ENCODE results near the gene EIF6.

EIF6 gene

DNA sequence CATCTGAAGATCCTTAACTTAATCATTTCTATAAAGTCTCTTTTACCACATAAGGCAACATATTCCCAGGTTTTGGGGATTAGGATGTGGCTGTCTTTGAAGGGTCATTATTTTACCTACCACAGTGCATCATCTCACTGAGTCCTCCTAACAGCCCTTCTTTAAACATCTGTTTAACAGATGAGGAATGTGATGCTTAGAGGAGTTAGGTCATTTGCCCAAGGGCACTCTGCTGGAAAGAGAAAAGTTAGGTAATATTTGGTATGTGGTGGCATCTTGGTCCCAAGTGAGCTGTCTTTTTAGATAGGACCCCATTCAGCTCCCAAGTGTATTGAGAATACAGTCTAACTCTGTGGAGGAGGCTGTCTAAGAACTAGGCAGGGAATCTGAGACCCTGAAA is 47.1 kb downstream of the EIF6 start (continued):
- TF ChIP-seq, protein P1, sequence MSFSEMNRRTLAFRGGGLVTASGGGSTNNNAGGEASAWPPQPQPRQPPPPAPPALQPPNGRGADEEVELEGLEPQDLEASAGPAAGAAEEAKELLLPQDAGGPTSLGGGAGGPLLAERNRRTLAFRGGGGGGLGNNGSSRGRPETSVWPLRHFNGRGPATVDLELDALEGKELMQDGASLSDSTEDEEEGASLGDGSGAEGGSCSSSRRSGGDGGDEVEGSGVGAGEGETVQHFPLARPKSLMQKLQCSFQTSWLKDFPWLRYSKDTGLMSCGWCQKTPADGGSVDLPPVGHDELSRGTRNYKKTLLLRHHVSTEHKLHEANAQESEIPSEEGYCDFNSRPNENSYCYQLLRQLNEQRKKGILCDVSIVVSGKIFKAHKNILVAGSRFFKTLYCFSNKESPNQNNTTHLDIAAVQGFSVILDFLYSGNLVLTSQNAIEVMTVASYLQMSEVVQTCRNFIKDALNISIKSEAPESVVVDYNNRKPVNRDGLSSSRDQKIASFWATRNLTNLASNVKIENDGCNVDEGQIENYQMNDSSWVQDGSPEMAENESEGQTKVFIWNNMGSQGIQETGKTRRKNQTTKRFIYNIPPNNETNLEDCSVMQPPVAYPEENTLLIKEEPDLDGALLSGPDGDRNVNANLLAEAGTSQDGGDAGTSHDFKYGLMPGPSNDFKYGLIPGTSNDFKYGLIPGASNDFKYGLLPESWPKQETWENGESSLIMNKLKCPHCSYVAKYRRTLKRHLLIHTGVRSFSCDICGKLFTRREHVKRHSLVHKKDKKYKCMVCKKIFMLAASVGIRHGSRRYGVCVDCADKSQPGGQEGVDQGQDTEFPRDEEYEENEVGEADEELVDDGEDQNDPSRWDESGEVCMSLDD (tag by site-specific recombination; IDR thresholded peaks at IDR 0.05) = no peak
- no peak for TF ChIP-seq PRDM1 (tag by site-specific recombination; IDR thresholded peaks at IDR 0.05)
- TF ChIP-seq ZNF629 (tag by site-specific recombination; IDR thresholded peaks at IDR 0.05) = no peak
- no peak for TF ChIP-seq ZNF341 (tag by site-specific recombination; IDR thresholded peaks at IDR 0.05; ENCODE audit: low read depth)
- TF ChIP-seq, protein P2, sequence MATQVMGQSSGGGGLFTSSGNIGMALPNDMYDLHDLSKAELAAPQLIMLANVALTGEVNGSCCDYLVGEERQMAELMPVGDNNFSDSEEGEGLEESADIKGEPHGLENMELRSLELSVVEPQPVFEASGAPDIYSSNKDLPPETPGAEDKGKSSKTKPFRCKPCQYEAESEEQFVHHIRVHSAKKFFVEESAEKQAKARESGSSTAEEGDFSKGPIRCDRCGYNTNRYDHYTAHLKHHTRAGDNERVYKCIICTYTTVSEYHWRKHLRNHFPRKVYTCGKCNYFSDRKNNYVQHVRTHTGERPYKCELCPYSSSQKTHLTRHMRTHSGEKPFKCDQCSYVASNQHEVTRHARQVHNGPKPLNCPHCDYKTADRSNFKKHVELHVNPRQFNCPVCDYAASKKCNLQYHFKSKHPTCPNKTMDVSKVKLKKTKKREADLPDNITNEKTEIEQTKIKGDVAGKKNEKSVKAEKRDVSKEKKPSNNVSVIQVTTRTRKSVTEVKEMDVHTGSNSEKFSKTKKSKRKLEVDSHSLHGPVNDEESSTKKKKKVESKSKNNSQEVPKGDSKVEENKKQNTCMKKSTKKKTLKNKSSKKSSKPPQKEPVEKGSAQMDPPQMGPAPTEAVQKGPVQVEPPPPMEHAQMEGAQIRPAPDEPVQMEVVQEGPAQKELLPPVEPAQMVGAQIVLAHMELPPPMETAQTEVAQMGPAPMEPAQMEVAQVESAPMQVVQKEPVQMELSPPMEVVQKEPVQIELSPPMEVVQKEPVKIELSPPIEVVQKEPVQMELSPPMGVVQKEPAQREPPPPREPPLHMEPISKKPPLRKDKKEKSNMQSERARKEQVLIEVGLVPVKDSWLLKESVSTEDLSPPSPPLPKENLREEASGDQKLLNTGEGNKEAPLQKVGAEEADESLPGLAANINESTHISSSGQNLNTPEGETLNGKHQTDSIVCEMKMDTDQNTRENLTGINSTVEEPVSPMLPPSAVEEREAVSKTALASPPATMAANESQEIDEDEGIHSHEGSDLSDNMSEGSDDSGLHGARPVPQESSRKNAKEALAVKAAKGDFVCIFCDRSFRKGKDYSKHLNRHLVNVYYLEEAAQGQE (tag by site-specific recombination; IDR thresholded peaks at IDR 0.05) = no peak
- TF ChIP-seq SCRT2 (tag by site-specific recombination; IDR thresholded peaks at IDR 0.05) = no peak

DNA sequence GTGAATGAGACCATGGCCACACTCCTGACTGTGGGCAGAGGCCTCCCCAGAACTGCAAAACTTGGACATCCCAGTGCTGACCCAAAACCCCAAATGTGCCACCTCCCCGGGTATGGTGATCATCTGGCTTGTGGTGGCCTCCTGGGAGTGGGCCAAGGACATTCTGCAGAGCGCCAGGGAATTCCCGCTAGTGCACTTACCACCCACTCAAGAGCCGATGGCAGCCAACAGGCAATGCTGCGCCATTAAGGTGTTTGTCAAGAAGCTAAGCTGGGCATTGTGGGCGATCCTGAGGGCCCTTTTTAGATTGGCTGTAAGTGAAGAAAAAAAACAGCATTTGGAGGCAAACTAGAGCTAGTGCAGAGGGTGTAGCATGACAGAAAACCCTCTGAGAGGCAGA is 48.7 kb downstream of the EIF6 start:
- ChIA-PET CTCF (no interaction called here), POLR2A (no interaction called here)
- no peak overlapping the region for H3K27ac ChIP-seq (ENCODE audit: extremely low read depth, low read depth, low read length)

More for the DNA sequence above, 48.7 kb downstream of the EIF6 start:
- Histone ChIP-seq H3K9me3 (ENCODE audit: control insufficient read depth, insufficient read depth, low read depth, low read length) (no peaks in the 10 kb centered on the region), H3K4me1 (ENCODE audit: control insufficient read depth, insufficient read depth, low read length) (no peaks in the 10 kb centered on the region), H3K36me3 (ENCODE audit: control insufficient read depth in 2 of 2, insufficient read depth in 1 of 2, low read length in 2 of 2) (no peaks in the 10 kb centered on the region), H3K4me3 (ENCODE audit: low read depth, low read length) (no peak overlapping the region)
- TF ChIP-seq ZNF157 (tag by site-specific recombination; IDR thresholded peaks at IDR 0.05) = no peak
- TF ChIP-seq, protein P3, sequence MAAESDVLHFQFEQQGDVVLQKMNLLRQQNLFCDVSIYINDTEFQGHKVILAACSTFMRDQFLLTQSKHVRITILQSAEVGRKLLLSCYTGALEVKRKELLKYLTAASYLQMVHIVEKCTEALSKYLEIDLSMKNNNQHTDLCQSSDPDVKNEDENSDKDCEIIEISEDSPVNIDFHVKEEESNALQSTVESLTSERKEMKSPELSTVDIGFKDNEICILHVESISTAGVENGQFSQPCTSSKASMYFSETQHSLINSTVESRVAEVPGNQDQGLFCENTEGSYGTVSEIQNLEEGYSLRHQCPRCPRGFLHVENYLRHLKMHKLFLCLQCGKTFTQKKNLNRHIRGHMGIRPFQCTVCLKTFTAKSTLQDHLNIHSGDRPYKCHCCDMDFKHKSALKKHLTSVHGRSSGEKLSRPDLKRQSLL (tag by site-specific recombination; IDR thresholded peaks at IDR 0.05) = no peak
- TF ChIP-seq GFI1B (tag by site-specific recombination; IDR thresholded peaks at IDR 0.05) = no peak
- no peak for TF ChIP-seq MYNN (tag by site-specific recombination; IDR thresholded peaks at IDR 0.05; ENCODE audit: borderline replicate concordance)
- TF ChIP-seq, protein P4, sequence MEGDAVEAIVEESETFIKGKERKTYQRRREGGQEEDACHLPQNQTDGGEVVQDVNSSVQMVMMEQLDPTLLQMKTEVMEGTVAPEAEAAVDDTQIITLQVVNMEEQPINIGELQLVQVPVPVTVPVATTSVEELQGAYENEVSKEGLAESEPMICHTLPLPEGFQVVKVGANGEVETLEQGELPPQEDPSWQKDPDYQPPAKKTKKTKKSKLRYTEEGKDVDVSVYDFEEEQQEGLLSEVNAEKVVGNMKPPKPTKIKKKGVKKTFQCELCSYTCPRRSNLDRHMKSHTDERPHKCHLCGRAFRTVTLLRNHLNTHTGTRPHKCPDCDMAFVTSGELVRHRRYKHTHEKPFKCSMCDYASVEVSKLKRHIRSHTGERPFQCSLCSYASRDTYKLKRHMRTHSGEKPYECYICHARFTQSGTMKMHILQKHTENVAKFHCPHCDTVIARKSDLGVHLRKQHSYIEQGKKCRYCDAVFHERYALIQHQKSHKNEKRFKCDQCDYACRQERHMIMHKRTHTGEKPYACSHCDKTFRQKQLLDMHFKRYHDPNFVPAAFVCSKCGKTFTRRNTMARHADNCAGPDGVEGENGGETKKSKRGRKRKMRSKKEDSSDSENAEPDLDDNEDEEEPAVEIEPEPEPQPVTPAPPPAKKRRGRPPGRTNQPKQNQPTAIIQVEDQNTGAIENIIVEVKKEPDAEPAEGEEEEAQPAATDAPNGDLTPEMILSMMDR (tag by site-specific recombination; IDR thresholded peaks at IDR 0.05) = no peak
- no peak for TF ChIP-seq ZNF23 (tag by site-specific recombination; IDR thresholded peaks at IDR 0.05; ENCODE audit: borderline replicate concordance)
- no peak for TF ChIP-seq ZNF658 (tag by site-specific recombination; IDR thresholded peaks at IDR 0.05)
- TF ChIP-seq, protein P5, sequence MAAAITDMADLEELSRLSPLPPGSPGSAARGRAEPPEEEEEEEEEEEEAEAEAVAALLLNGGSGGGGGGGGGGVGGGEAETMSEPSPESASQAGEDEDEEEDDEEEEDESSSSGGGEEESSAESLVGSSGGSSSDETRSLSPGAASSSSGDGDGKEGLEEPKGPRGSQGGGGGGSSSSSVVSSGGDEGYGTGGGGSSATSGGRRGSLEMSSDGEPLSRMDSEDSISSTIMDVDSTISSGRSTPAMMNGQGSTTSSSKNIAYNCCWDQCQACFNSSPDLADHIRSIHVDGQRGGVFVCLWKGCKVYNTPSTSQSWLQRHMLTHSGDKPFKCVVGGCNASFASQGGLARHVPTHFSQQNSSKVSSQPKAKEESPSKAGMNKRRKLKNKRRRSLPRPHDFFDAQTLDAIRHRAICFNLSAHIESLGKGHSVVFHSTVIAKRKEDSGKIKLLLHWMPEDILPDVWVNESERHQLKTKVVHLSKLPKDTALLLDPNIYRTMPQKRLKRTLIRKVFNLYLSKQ (tag by site-specific recombination; IDR thresholded peaks at IDR 0.05; ENCODE audit: borderline replicate concordance) = no peak
- TF ChIP-seq ZNF544 (tag by site-specific recombination; IDR thresholded peaks at IDR 0.05) = no peak
- TF ChIP-seq ZNF426 (tag by site-specific recombination; IDR thresholded peaks at IDR 0.05) = no peak
- no peak for TF ChIP-seq ZNF140 (tag by site-specific recombination; IDR thresholded peaks at IDR 0.05)
- no peak for TF ChIP-seq IKZF3 (tag by site-specific recombination; IDR thresholded peaks at IDR 0.05)
- no peak for TF ChIP-seq ZNF175 (tag by site-specific recombination; IDR thresholded peaks at IDR 0.05)
- no peak for TF ChIP-seq WT1 (tag by site-specific recombination; IDR thresholded peaks at IDR 0.05)

Data from HEK293 (cell line).